NCI-H748 treated with DMSO at 0.1 percent for 48 hours (cell line): ENCODE data around the gene CALHM6.

Source experiments
- DNase-seq: peaks from one replicate; lab custom pipeline; 2025; lab: John Stamatoyannopoulos, UW

CALHM6 gene

GRCh38 chr6:116445102-116445501 lies 16.1 kb upstream of the CALHM6 start:
- no peak for DNase-seq

GRCh38 chr6:116446399-116446798 lies 14.8 kb upstream of the CALHM6 start:
- no peak for DNase-seq

DNA sequence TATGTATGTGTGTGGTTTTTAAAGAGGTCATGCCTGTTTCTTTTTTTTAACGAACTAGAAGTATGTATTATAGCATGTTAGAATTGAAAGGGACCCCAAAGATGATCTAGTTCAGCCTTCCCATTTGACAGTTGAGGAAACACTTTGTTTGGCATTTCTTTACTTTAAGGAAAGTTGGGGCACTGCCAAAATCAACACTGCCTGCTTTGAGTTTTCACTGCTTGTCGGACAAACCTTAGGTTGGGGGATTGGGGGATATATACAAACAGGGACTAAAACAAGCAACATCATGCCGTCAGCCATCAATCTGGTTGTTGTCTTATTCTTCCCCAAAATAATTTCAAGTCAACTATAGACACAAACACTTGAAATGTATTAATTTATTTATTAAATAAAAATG lies 14.1 kb upstream of the CALHM6 start:
- DNase-seq = no peak

DNA sequence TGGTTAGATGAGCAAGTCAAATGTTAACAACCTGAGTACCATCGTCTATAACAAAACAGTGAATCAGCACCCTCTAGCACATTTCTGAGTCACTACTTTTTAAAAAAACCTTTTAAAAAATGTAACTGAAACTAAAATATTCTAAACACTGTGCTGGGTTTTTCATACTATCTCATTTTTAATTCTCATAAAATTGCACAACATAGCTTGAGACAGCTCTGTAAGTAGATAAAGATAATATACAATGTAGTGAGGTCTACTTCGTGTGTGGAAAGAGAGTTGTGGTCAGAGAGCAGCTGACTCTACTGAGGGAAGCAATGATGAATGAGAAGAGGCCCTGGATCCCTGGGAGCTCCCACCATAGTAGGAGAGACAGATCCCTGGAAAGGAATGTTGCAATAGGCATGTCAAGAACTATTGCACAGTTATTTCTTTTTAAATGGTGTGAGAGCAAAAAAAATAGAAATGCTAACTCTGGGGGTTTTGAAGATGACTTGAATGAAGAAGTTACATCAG lies 13.6 kb upstream of the CALHM6 start:
- no peak for DNase-seq

DNA sequence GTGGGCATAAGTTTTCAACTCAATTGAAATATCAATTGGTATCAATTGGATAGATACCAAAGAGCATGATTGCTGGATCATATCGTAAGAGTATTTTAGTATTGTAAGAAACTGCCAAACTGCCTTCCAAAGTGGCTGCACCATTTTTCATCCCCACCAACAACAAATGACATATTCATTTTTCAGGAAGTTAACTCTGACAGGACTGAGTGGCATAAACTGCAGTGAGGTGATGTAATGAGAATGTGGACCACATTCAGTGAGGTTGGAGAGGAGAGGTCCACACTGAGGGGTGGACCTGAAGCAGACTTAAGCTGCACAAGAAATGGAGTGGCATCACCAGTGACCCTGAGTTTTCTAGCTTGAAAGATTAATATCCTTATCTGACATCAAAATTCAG lies 11.6 kb upstream of the CALHM6 start:
- no peak for DNase-seq

DNA sequence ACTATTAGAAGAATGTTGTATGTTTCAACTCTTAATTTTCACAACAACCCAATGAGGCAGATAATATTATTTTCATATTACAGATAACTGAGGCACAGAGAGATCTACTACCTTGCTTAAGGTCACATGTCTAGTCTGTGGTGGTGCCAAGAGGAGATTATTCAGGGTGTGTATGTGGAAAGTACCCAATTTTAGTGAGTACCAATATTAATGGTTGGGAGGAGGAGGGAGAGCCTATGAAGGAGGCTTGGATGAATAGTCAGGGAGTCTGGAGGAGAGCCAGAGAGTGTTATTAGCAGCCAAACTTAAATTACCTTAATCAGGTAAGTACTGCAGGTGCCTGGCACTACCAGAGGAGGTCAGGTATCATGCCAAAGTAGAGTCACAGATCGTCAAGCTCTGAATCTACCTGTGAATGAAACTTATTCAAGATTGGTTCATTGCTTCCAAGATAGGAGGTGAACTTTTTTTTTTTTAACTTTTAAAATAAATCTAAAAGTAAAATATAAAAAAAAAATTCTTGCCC lies 10.9 kb upstream of the CALHM6 start:
- no peak for DNase-seq

DNA sequence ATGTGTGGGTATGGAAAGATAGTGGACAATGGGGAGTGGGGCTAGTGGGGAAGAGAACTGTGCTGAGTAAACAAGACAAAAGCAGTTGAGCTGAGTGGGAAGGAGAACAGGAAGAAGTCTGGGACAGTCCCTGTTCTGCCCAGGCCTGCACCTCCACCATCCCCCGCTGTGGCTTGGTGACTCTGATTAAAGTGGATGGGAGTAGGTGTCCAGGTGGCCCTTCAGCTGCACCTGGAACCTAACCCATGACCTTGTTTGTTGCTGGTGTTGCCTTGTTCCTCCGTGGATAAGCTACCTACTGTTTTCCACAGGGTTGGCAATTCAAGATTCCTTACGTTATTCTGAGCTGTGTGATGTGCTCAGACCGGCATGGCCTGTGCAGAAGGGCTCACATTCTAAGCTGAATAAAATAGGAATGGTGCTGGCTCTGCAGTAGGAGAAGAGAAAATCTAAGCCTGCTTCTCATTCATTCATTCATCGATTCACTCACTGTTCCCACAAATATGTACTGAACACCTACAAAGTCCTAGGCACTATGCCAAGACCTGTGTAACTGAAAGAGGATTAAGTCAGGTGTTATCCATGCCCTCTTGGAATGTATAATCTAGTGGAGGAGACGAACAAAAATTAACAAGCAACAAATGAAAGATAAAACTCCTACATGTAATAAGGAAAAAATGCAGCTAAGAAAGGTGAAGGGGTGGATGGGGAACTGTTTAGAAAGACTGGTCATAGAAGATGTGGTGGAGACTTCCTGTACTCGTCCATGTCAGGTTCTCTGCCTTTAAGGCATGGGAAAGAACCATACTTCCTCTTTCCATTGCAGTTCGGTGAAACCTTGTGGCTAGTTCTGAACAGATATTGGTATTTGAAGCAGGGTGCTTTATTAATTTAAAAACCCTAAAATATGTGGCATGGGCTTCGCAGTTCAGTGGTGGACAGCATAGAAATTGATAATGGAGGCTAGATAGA lies 10.1 kb upstream of the CALHM6 start:
- DNase-seq = no peak

GRCh38 chr6:116451916-116452315 lies 9.3 kb upstream of the CALHM6 start:
- no peak for DNase-seq

GRCh38 chr6:116452531-116452930 lies 8.6 kb upstream of the CALHM6 start:
- no peak for DNase-seq

GRCh38 chr6:116456106-116456505 lies 5.1 kb upstream of the CALHM6 start:
- DNase-seq = no peak

- DNase-seq = no peak
These were observed 4.2 kb upstream of the CALHM6 start for GRCh38 chr6:116456927-116457326.

- no peak for DNase-seq
These were observed 2.9 kb upstream of the CALHM6 start for GRCh38 chr6:116458264-116458663.

- no peak for DNase-seq
These were observed 1.2 kb upstream of the CALHM6 start for GRCh38 chr6:116459927-116460326.

- DNase-seq = peak; percentile 22
These were observed 1.0 kb downstream of the CALHM6 start for GRCh38 chr6:116461932-116462885.

- no peak for DNase-seq
These were observed 2.1 kb downstream of the CALHM6 start for GRCh38 chr6:116463301-116463700.

DNA sequence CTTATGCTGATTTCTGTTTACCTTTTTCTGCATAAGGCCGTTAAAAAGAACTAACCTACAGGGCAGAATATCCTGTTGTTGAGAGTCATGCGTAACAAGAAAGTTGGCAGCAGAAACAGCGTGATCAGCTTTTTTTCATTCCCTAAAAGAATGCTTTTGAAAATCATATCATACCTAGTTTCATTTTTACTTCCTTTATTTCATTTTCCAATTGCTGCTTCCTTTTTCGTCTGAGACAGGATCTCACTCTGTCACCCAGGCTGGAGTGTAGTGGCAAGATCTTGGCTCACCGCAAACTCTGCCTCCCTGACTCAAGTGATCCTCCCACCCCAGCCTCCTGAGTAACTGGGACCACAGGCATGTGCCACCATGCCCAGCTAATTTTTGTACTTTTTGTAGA lies 4.1 kb downstream of the CALHM6 start:
- no peak for DNase-seq

DNA sequence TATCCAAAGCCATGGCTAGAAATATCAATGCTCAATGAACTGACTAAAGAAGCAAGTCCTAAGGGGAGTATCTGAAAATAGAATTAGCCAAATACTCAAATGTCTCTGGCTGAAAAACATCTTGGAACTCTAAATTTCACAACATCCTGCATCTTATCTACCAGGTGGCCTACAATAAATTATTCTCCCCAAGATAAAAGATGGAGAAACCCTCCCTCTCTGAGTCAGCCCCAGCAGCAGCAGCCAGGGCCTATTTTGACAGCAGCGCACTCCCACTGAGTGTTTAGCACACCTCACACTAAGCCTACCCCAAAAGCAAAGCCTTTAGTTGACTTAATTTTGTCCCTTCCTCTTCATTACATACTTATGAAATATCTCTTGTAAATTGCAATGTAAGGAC lies 5.9 kb downstream of the CALHM6 start:
- DNase-seq = no peak

- no peak for DNase-seq
These were observed 6.3 kb downstream of the CALHM6 start for GRCh38 chr6:116467514-116467913.

DNA sequence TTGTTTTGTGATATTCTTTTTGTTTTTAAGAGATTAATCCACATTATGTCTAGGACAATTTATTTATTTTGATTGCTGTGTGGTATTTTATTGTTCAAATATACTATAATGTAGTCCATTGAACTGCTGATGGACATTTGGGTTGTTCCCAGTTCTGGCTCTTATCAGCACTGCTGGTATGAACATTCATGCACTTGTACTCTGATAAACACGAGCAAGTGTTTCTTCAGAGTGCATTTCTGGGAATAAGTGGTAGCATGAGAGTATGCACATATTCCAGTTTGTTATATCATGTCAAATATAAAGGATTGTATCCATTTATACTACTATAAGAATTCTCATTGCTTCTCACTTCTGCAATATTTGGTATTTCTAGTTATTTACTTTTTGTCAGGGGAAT lies 7.1 kb downstream of the CALHM6 start:
- no peak for DNase-seq

GRCh38 chr6:116471531-116471930 lies 10.4 kb downstream of the CALHM6 start:
- no peak for DNase-seq

DNA sequence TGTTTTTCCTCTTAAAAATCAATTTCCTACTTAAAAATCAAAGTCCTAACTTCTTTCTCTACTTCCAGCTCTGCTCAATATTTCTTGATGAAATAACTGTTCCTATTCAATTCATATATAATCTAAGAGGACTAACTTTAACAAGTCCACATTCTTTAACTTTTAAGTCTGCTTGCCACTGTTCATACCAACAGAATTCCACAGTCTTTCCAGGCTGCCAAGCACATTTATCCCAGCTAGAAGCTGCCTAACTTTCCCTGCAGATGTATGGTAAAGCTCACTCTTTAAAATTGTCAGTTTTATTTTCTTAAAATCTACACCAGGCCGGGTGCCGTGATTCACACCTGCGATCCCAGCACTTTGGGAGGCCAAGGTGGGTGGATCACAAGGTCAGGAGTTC lies 11.5 kb downstream of the CALHM6 start:
- no peak for DNase-seq

GRCh38 chr6:116475141-116475540 lies 14.0 kb downstream of the CALHM6 start:
- no peak for DNase-seq
